ENCODE results near the gene POLR2E. TPM values are rescaled to one million over a fixed set of nuclear protein-coding genes. Genes with fewer than 3 reads are reported as not detected.

The POLR2E gene
- polyA plus RNA-seq, 1 of the 3 experiments (the other 2 are of a cell fraction) = 283 TPM

- CTCF ChIA-PET = no interaction called here
- Histone ChIP-seq H3K4me3 (ENCODE audit: low read depth in 2 of 2, low read length in 1 of 2) (no peak overlapping the region), H3K9me2 (no peaks in the 10 kb centered on the region), H3K4me1 (ENCODE audit: control insufficient read depth in 1 of 2, insufficient read depth in 2 of 2, low read depth in 1 of 2, low read length in 1 of 2) (no peaks in the 10 kb centered on the region), H4K20me1 (ENCODE audit: insufficient read depth) (no peaks in the 10 kb centered on the region), H3K27me3 (ENCODE audit: insufficient read depth) (no peaks in the 10 kb centered on the region), H2AFZ (ENCODE audit: low read depth) (no peak overlapping the region), H3K36me3 (replicated peaks in 1 of 2; ENCODE audit: control insufficient read depth in 1 of 2, insufficient read depth in 2 of 2, low read length in 1 of 2) (peaks cover 0 to 2% of the 10 kb centered on the region in 2 experiments), H3K9me3 (no peaks in the 10 kb centered on the region), H3F3A (replicated peaks; ENCODE audit: insufficient read depth) (peaks cover 6% of the 10 kb centered on the region), H3K79me2 (ENCODE audit: insufficient read depth) (peaks cover 13% of the 10 kb centered on the region), H3K4me2 (no peak overlapping the region), H3K9ac (no peak overlapping the region), H3K27ac (ENCODE audit: low read depth in 2 of 2, low read length in 1 of 2) (no peak overlapping the region)
- DNase-seq = no peak
- POLR2A ChIA-PET = no interaction called here
- no CpG with 5 or more reads among the region's 12 CpGs for WGBS (ENCODE audit: low lambda C conversion rate)
- no peak for TF ChIP-seq POLR2AphosphoS5 (IDR thresholded peaks at IDR 0.05; ENCODE audit: low read depth, low read length)
Observed at GRCh38 chr19:1136201-1136600, 41.0 kb upstream of the POLR2E start.

GRCh38 chr19:1135454-1135853 lies 40.3 kb upstream of the POLR2E start:
- no peak overlapping the region for H3K27ac ChIP-seq (ENCODE audit: low read depth in 2 of 2, low read length in 1 of 2)
- WGBS (ENCODE audit: low lambda C conversion rate) = 95% methylated on average over 5 of the region's 17 CpGs
- no peak overlapping the region for H3K4me3 ChIP-seq (ENCODE audit: low read depth in 2 of 2, low read length in 1 of 2)
- no peak overlapping the region for H3K4me2 ChIP-seq
- H3K9ac ChIP-seq = no peak overlapping the region
- DNase-seq = no peak
- no peaks in the 10 kb centered on the region for H3K27me3 ChIP-seq (ENCODE audit: insufficient read depth)
- ChIA-PET POLR2A (no interaction called here), CTCF (no interaction called here)
- H3K4me1 ChIP-seq (ENCODE audit: control insufficient read depth in 1 of 2, insufficient read depth in 2 of 2, low read depth in 1 of 2, low read length in 1 of 2) = no peaks in the 10 kb centered on the region
- H3K36me3 ChIP-seq (replicated peaks in 1 of 2; ENCODE audit: control insufficient read depth in 1 of 2, insufficient read depth in 2 of 2, low read length in 1 of 2) = peaks cover 0 to 2% of the 10 kb centered on the region in 2 experiments
- no peaks in the 10 kb centered on the region for H3K9me3 ChIP-seq
- peaks cover 6% of the 10 kb centered on the region for H3F3A ChIP-seq (replicated peaks; ENCODE audit: insufficient read depth)
- H3K79me2 ChIP-seq (ENCODE audit: insufficient read depth) = peaks cover 13% of the 10 kb centered on the region
- H4K20me1 ChIP-seq (ENCODE audit: insufficient read depth) = 0 out of 2 replicates have a peak, but pooled peaks cover 4% of the 10 kb centered on the region
- TF ChIP-seq RXRA (IDR thresholded peaks at IDR 0.05; ENCODE audit: borderline replicate concordance, low read depth) (no peak), MXI1 (IDR thresholded peaks at IDR 0.05; ENCODE audit: low read depth, low read length) (no peak), ZBTB33 (IDR thresholded peaks at IDR 0.05; ENCODE audit: borderline replicate concordance, low read depth) (no peak), TEAD4 (IDR thresholded peaks at IDR 0.05; ENCODE audit: borderline replicate concordance, insufficient read depth) (no peak), FOXJ3 (CRISPR knock-in tag; IDR thresholded peaks at IDR 0.05) (no peak), YY1 (IDR thresholded peaks at IDR 0.05; ENCODE audit: low read depth) (no peak), USF2 (IDR thresholded peaks at IDR 0.05; ENCODE audit: borderline replicate concordance, low read depth, low read length) (no peak), JUND (IDR thresholded peaks at IDR 0.05) (no peak), IRF3 (IDR thresholded peaks at IDR 0.05; ENCODE audit: low read depth, low read length) (no peak), RCOR1 (IDR thresholded peaks at IDR 0.05; ENCODE audit: low read length) (no peak), FOSL2 (IDR thresholded peaks at IDR 0.05; ENCODE audit: borderline replicate concordance, low read depth) (no peak), RFX5 (IDR thresholded peaks at IDR 0.05; ENCODE audit: low read length) (no peak), EZH2phosphoT487 (IDR thresholded peaks at IDR 0.05; ENCODE audit: borderline replicate concordance, low read depth) (no peak)
- H3K9me2 ChIP-seq = no peaks in the 10 kb centered on the region
- no peak overlapping the region for H2AFZ ChIP-seq (ENCODE audit: low read depth)
